Measurements from ENCODE around the gene LILRB2.
"Not testable (repeated sequence)": the region's sequence is repeated elsewhere in the genome, so short reads cannot be mapped to it uniquely, and the experiment has no call there.

LILRB2 gene

DNA sequence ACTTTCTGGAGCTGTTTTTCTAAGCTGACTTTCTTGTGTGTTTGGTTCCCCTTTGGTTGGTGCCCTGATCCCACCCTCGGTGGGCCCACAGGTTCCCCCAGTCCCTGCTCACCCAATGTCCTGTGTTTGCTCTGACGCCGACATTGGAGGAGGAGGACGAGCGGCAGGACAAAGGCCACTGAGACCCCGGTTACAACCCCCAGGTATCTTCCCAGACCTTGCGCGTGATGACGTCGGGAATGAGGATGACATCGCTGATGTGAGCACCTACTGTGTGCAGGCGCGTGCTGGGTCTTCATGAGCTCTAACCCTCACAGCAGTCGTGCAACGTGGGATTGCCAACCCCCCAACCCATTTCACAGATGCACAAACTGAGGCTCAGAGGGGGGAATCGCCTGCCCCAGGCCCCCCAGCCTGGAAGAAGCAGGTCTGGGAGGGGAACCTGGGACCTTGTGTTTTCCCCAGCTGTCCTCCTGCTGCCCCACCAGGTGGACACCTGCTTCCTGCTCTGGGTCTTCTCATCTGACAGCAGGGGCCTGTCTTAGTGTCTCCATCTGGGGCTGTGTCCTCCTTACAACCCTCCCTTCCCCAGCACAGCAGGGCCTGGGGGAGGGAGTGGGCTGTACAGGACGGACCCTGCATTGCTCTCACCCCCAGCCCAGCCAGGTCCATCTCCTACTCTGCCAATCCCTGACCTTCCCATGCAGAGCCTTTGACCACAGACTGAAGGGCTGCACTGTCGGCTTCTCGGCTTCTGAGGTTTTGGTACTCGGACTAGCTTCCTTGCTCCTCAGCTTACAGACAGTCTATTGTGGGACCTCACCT lies 33.6 kb downstream of the LILRB2 start:
- no peak for TF ChIP-seq PPARA (CRISPR knock-in tag; IDR thresholded peaks at IDR 0.05; ENCODE audit: borderline replicate concordance)
- no peak for TF ChIP-seq OSR1 (CRISPR knock-in tag; IDR thresholded peaks at IDR 0.05)
- no peak for TF ChIP-seq ISL1 (CRISPR knock-in tag; IDR thresholded peaks at IDR 0.05)
- TF ChIP-seq, protein P1, sequence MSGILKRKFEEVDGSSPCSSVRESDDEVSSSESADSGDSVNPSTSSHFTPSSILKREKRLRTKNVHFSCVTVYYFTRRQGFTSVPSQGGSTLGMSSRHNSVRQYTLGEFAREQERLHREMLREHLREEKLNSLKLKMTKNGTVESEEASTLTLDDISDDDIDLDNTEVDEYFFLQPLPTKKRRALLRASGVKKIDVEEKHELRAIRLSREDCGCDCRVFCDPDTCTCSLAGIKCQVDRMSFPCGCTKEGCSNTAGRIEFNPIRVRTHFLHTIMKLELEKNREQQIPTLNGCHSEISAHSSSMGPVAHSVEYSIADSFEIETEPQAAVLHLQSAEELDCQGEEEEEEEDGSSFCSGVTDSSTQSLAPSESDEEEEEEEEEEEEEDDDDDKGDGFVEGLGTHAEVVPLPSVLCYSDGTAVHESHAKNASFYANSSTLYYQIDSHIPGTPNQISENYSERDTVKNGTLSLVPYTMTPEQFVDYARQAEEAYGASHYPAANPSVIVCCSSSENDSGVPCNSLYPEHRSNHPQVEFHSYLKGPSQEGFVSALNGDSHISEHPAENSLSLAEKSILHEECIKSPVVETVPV (CRISPR knock-in tag; IDR thresholded peaks at IDR 0.05), result no peak
- no peak for TF ChIP-seq TCF4 (CRISPR knock-in tag; IDR thresholded peaks at IDR 0.05; ENCODE audit: borderline replicate concordance)
- no peak for TF ChIP-seq POU6F1 (CRISPR knock-in tag; IDR thresholded peaks at IDR 0.05; ENCODE audit: borderline replicate concordance, low read depth)
- no peak for TF ChIP-seq TOX (CRISPR knock-in tag; IDR thresholded peaks at IDR 0.05; ENCODE audit: borderline replicate concordance)
- TF ChIP-seq RARB (CRISPR knock-in tag; IDR thresholded peaks at IDR 0.05), result no peak
- TF ChIP-seq ESRRG (CRISPR knock-in tag; IDR thresholded peaks at IDR 0.05), result no peak
- no peak for TF ChIP-seq GLIS3 (CRISPR knock-in tag; IDR thresholded peaks at IDR 0.05)
- no peak for TF ChIP-seq ZNF8 (CRISPR knock-in tag; IDR thresholded peaks at IDR 0.05)
- TF ChIP-seq, protein P2, sequence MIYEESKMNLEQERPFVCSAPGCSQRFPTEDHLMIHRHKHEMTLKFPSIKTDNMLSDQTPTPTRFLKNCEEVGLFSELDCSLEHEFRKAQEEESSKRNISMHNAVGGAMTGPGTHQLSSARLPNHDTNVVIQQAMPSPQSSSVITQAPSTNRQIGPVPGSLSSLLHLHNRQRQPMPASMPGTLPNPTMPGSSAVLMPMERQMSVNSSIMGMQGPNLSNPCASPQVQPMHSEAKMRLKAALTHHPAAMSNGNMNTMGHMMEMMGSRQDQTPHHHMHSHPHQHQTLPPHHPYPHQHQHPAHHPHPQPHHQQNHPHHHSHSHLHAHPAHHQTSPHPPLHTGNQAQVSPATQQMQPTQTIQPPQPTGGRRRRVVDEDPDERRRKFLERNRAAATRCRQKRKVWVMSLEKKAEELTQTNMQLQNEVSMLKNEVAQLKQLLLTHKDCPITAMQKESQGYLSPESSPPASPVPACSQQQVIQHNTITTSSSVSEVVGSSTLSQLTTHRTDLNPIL (CRISPR knock-in tag; IDR thresholded peaks at IDR 0.05; ENCODE audit: low read depth), result no peak
- TF ChIP-seq CSDC2 (CRISPR knock-in tag; IDR thresholded peaks at IDR 0.05), result no peak
- peak; percentile 59 for ATAC-seq

GRCh38 chr19:54245936-54246335 lies 35.0 kb downstream of the LILRB2 start:
- ATAC-seq, result no peak
- TF ChIP-seq OSR1 (CRISPR knock-in tag; IDR thresholded peaks at IDR 0.05), result no peak
- no peak for TF ChIP-seq PATZ1 (CRISPR knock-in tag; IDR thresholded peaks at IDR 0.05; ENCODE audit: borderline replicate concordance)
- TF ChIP-seq ZFP3 (CRISPR knock-in tag; IDR thresholded peaks at IDR 0.05), result no peak
- no peak for TF ChIP-seq TOX (CRISPR knock-in tag; IDR thresholded peaks at IDR 0.05; ENCODE audit: borderline replicate concordance)
- no peak for TF ChIP-seq SNAI2 (CRISPR knock-in tag; IDR thresholded peaks at IDR 0.05)
- TF ChIP-seq CSDC2 (CRISPR knock-in tag; IDR thresholded peaks at IDR 0.05), result no peak
- no peak for TF ChIP-seq ZC3H10 (CRISPR knock-in tag; IDR thresholded peaks at IDR 0.05)
- TF ChIP-seq ZNF70 (CRISPR knock-in tag; IDR thresholded peaks at IDR 0.05), result no peak
- no peak for TF ChIP-seq BACH2 (CRISPR knock-in tag; IDR thresholded peaks at IDR 0.05; ENCODE audit: borderline replicate concordance)
- TF ChIP-seq PPARA (CRISPR knock-in tag; IDR thresholded peaks at IDR 0.05; ENCODE audit: borderline replicate concordance), result no peak
- TF ChIP-seq, protein P1 (CRISPR knock-in tag; IDR thresholded peaks at IDR 0.05), result no peak
- no peak for TF ChIP-seq ARNTL (CRISPR knock-in tag; IDR thresholded peaks at IDR 0.05; ENCODE audit: borderline replicate concordance, low read depth)
- no peak for TF ChIP-seq GLIS3 (CRISPR knock-in tag; IDR thresholded peaks at IDR 0.05)
- no peak for TF ChIP-seq ISL1 (CRISPR knock-in tag; IDR thresholded peaks at IDR 0.05)
- no peak for TF ChIP-seq RARB (CRISPR knock-in tag; IDR thresholded peaks at IDR 0.05)
- TF ChIP-seq TSHZ2 (CRISPR knock-in tag; IDR thresholded peaks at IDR 0.05), result no peak
- no peak for TF ChIP-seq ESRRG (CRISPR knock-in tag; IDR thresholded peaks at IDR 0.05)
- TF ChIP-seq ZNF8 (CRISPR knock-in tag; IDR thresholded peaks at IDR 0.05), result no peak
- TF ChIP-seq ZFP30 (CRISPR knock-in tag; IDR thresholded peaks at IDR 0.05), result no peak
- TF ChIP-seq, protein P2 (CRISPR knock-in tag; IDR thresholded peaks at IDR 0.05; ENCODE audit: low read depth), result no peak

DNA sequence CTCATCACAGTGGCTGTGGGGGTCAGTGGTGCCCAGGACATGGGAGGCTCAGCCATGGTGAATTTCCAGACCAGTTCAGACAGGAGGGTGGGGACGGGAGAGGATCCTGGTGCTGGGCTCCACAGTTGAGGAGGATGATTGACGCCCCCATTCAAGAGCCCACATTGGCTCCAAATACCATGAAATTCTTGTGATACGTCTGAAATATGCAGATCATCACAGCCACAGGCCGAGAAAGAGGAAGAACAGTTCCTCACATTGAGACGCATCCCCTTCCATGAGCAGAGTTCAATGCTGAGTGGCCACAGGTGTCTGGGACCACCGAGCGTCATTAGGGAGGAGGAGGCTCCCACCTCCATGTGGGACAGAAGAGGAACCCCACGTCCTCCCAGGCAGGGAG lies 37.1 kb downstream of the LILRB2 start:
- not testable (repeated sequence) for ATAC-seq

- not testable (repeated sequence) for ATAC-seq
Measured at GRCh38 chr19:54242646-54243045, 38.3 kb downstream of the LILRB2 start, which contains the start of gene LILRA6. TSS of gene LILRA6 (minus strand) at chr19:54242790.

DNA sequence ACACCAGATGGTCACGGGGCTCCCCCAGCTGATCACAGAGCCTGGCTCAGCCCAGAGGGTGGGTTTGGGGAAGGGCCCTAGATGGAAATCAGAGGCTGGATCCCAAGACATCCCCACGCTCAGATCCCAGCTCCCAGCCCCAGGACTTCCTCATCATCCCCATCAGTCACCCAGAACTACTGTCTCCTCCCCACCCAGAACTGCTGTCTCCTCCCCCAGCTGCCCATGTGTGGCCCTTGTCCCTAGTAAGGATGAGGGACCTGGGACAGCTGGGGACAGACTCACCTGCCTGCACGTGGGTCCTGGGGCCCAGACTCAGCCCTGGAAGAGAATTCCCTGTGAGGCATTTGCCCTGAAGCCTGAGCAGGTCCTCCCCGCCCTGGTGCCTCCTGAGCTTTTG lies 38.7 kb downstream of the LILRB2 start:
- not testable (repeated sequence) for ATAC-seq
